SK-N-SH (cell line): ENCODE data around the gene RCE1. TPM values are rescaled to one million over a fixed set of nuclear protein-coding genes. Genes with fewer than 3 reads are reported as not detected.

Experiments
- CTCF ChIA-PET: fragments of 300-600, 350-600 bp; formaldehyde crosslinking; extraction: SDS; loops from one replicate; lab custom pipeline; 2021; lab: Yijun Ruan, JAX
- POLR2A ChIA-PET: fragments of 350-600 bp; sonication (Branson Sonifier 250); formaldehyde crosslinking; extraction: SDS; loops from one replicate; lab custom pipeline; 2020; ENCODE audit warnings: antibody characterized with exemption, inconsistent platforms; lab: Yijun Ruan, JAX
- DNase-seq: peaks from one replicate; pipeline ENCODE4 v3.0.0; 2012
- H2AFZ ChIP-seq: fragments of 200-600 bp; sonication (generic); 2 replicates; pipeline ENCODE4 v1.8.1; 2016; ENCODE audit warnings: antibody characterized with exemption, mild to moderate bottlenecking, low read depth
- H3F3A ChIP-seq: fragments of 200-600 bp; sonication (generic); replicated peaks from 2 replicates; pipeline ENCODE3; 2016; ENCODE audit warnings: antibody characterized with exemption, mild to moderate bottlenecking; ENCODE audit not compliant: insufficient read depth
- H3K27ac ChIP-seq, 2 experiments: fragments of 200-500 bp in 1 of 2; fragments of 200-600 bp in 1 of 2; sonication (Bioruptor generic) in 1 of 2; sonication (generic), shearing (Covaris generic) in 1 of 2; 2 replicates each; pipeline versions ENCODE4 v1.5.1 to v1.6.1; 2014 to 2016; ENCODE audit warnings: low read depth in 2 of 2, inconsistent platforms in 1 of 2, low read length in 1 of 2, mild to moderate bottlenecking in 1 of 2, mixed read lengths in 1 of 2
- H3K27me3 ChIP-seq: fragments of 200-600 bp; sonication (generic), shearing (Covaris generic); 2 replicates; pipeline ENCODE4 v1.6.1; 2016; ENCODE audit warnings: mixed run types; ENCODE audit not compliant: insufficient read depth
- H3K36me3 ChIP-seq, 2 experiments: fragments of 200-500 bp in 1 of 2; fragments of 200-600 bp in 1 of 2; sonication (Bioruptor generic) in 1 of 2; sonication (generic) in 1 of 2; replicated peaks in 1 of 2; 2 replicates each; pipeline versions ENCODE3 to v1.5.1; 2014 to 2016; ENCODE audit warnings: low read length in 1 of 2, mild to moderate bottlenecking in 1 of 2; ENCODE audit not compliant: insufficient read depth in 2 of 2, control insufficient read depth in 1 of 2
- H3K4me1 ChIP-seq, 2 experiments: fragments of 200-500 bp in 1 of 2; fragments of 200-600 bp in 1 of 2; sonication (Bioruptor generic) in 1 of 2; sonication (generic), shearing (Covaris generic) in 1 of 2; 2 replicates each; pipeline versions ENCODE4 v1.5.1 to v1.6.1; 2014 to 2016; ENCODE audit warnings: low read depth in 1 of 2, low read length in 1 of 2, mixed run types in 1 of 2; ENCODE audit not compliant: insufficient read depth in 2 of 2, control insufficient read depth in 1 of 2
- H3K4me2 ChIP-seq: fragments of 200-600 bp; sonication (generic), shearing (Covaris generic); 2 replicates; pipeline ENCODE4 v1.6.1; 2017; ENCODE audit warnings: mixed run types
- H3K4me3 ChIP-seq, 2 experiments: fragments of 200-500 bp in 1 of 2; fragments of 200-600 bp in 1 of 2; sonication (Bioruptor generic) in 1 of 2; sonication (generic), shearing (Covaris generic) in 1 of 2; 2 replicates each; pipeline versions ENCODE4 v1.5.1 to v1.8.1; 2014 to 2016; ENCODE audit warnings: low read depth in 2 of 2, inconsistent platforms in 1 of 2, low read length in 1 of 2, mild to moderate bottlenecking in 1 of 2, mixed read lengths in 1 of 2, moderate library complexity in 1 of 2
- H3K79me2 ChIP-seq: fragments of 200-600 bp; sonication (generic); 2 replicates; pipeline ENCODE4 v1.8.1; 2017; ENCODE audit warnings: mild to moderate bottlenecking; ENCODE audit not compliant: insufficient read depth
- H3K9ac ChIP-seq: fragments of 200-600 bp; sonication (generic); 2 replicates; pipeline ENCODE4 v1.6.1; 2017; ENCODE audit warnings: mixed run types
- H3K9me2 ChIP-seq: fragments of 200-600 bp; sonication (generic); 2 replicates; pipeline ENCODE4 v1.6.1; 2017; ENCODE audit warnings: mixed run types
- H3K9me3 ChIP-seq: fragments of 200-600 bp; sonication (generic); 2 replicates; pipeline ENCODE4 v1.6.1; 2017; ENCODE audit warnings: mixed run types, mild to moderate bottlenecking, moderate library complexity
- H4K20me1 ChIP-seq: fragments of 200-600 bp; sonication (generic); 2 replicates; pipeline ENCODE4 v1.6.1; 2017; ENCODE audit warnings: mild to moderate bottlenecking, mixed run types; ENCODE audit not compliant: insufficient read depth
- CTCF ChIP-seq: fragments of 200-600 bp; sonication (generic); IDR thresholded peaks from 2 replicates; pipeline ENCODE4 v1.6.1; 2017; ENCODE audit warnings: antibody characterized with exemption, mild to moderate bottlenecking, moderate library complexity
- ELF1 ChIP-seq: IDR thresholded peaks from 2 replicates; pipeline ENCODE4 v1.4.0; 2012
- EZH2phosphoT487 ChIP-seq: fragments of 200-600 bp; sonication (generic); IDR thresholded peaks from 2 replicates; pipeline ENCODE4 v1.6.1; 2017; ENCODE audit warnings: low read depth, mixed run types, mild to moderate bottlenecking, antibody characterized with exemption, moderate library complexity, borderline replicate concordance
- FOSL2 ChIP-seq: IDR thresholded peaks from 2 replicates; pipeline ENCODE4 v1.4.0; 2012; ENCODE audit warnings: low read depth, mild to moderate bottlenecking, moderate library complexity, borderline replicate concordance
- FOXJ3 ChIP-seq: sonication (generic); formaldehyde crosslinking; IDR thresholded peaks from 2 replicates; pipeline ENCODE4 v1.5.1; 2020; ENCODE audit warnings: mild to moderate bottlenecking, missing genetic modification reagents
- GATA2 ChIP-seq: sonication (generic); formaldehyde crosslinking; IDR thresholded peaks from 2 replicates; pipeline ENCODE4 v1.5.0; 2020; ENCODE audit warnings: mild to moderate bottlenecking, missing genetic modification reagents
- MXI1 ChIP-seq: IDR thresholded peaks from 2 replicates; pipeline ENCODE4 v1.6.1; 2012; ENCODE audit warnings: mild to moderate bottlenecking, low read depth, low read length, improper control_type of control experiment
- NRF1 ChIP-seq: IDR thresholded peaks from 2 replicates; pipeline ENCODE4 v1.6.1; 2012; ENCODE audit warnings: low read depth, mild to moderate bottlenecking, low read length
- POLR2AphosphoS5 ChIP-seq: IDR thresholded peaks from 2 replicates; pipeline ENCODE4 v1.6.1; 2012; ENCODE audit warnings: low read depth, low read length
- RAD21 ChIP-seq: IDR thresholded peaks from 2 replicates; pipeline ENCODE4 v1.6.1; 2012; ENCODE audit warnings: mild to moderate bottlenecking, low read length
- REST ChIP-seq: IDR thresholded peaks from 2 replicates; pipeline ENCODE4 v1.6.1; 2012; ENCODE audit warnings: mild to moderate bottlenecking, low read depth, low read length, moderate library complexity
- TAF1 ChIP-seq: IDR thresholded peaks from 2 replicates; pipeline ENCODE4 v1.6.1; 2012; ENCODE audit warnings: low read depth, mild to moderate bottlenecking, low read length, moderate library complexity, borderline replicate concordance
- TCF12 ChIP-seq: IDR thresholded peaks from 2 replicates; pipeline ENCODE4 v1.4.0; 2012
- USF2 ChIP-seq: fragments of 150-350 bp; IDR thresholded peaks from 2 replicates; pipeline ENCODE4 v1.6.1; 2017; ENCODE audit warnings: antibody characterized with exemption, low read length, low read depth, borderline replicate concordance
- YY1 ChIP-seq: IDR thresholded peaks from 2 replicates; pipeline ENCODE4 v1.4.0; 2012; ENCODE audit warnings: low read depth, mild to moderate bottlenecking
- WGBS: methylation state at CpG from one replicate; pipeline ENCODE4 v1.1.6; 2017; ENCODE audit warnings: low lambda C conversion rate; 5-methylcytosine and 5-hydroxymethylcytosine counted together
- polyA plus RNA-seq, 3 experiments: library from polyadenylated mRNA; depleted of rRNA; stranded (reverse); fragments of >200 nt; gene quantifications; 2 replicates each; pipeline ENCODE4 v1.2.3, GENCODE V29; 2012
- TF ChIP-seq, protein P1 (sequence below): IDR thresholded peaks from 2 replicates; pipeline ENCODE4 v1.4.0; 2012; ENCODE audit warnings: low read depth, borderline replicate concordance

Gene RCE1
- polyA plus RNA-seq, 1 of the 3 experiments (the other 2 are of a cell fraction): 25.0 TPM

GRCh38 chr11:66859686-66860448 is 16.6 kb downstream of the RCE1 start:
- H3K79me2 ChIP-seq: peaks cover 14% of the 10 kb centered on the region
- H3K36me3 ChIP-seq: peaks cover 0 to 2% of the 10 kb centered on the region in 2 experiments
- H4K20me1 ChIP-seq: no peaks in the 10 kb centered on the region
- H3K4me2 ChIP-seq: no peak overlapping the region
- DNase-seq: no peak
- H3K4me1 ChIP-seq: peaks cover 0 to 10% of the 10 kb centered on the region in 2 experiments; a peak in 2 of 4 replicates
- H3K9ac ChIP-seq: no peak overlapping the region
- no peak overlapping the region for H2AFZ ChIP-seq
- ChIA-PET CTCF (no interaction called here), POLR2A (no interaction called here)
- no peaks in the 10 kb centered on the region for H3F3A ChIP-seq
- 92% methylated on average over 19 of the region's 41 CpGs for WGBS
- H3K27ac ChIP-seq: no peak overlapping the region
- no peaks in the 10 kb centered on the region for H3K9me3 ChIP-seq
- H3K9me2 ChIP-seq: no peaks in the 10 kb centered on the region
- no peak for TF ChIP-seq FOXJ3 (CRISPR knock-in tag)
- TF ChIP-seq USF2: no peak
- no peak for TF ChIP-seq EZH2phosphoT487
- TF ChIP-seq, protein P1, sequence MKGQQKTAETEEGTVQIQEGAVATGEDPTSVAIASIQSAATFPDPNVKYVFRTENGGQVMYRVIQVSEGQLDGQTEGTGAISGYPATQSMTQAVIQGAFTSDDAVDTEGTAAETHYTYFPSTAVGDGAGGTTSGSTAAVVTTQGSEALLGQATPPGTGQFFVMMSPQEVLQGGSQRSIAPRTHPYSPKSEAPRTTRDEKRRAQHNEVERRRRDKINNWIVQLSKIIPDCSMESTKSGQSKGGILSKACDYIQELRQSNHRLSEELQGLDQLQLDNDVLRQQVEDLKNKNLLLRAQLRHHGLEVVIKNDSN: no peak
- TF ChIP-seq MXI1: no peak
- TF ChIP-seq TAF1: no peak
- no peak for TF ChIP-seq FOSL2
- TF ChIP-seq POLR2AphosphoS5: no peak
- no peak for TF ChIP-seq NRF1
- no peak for TF ChIP-seq RAD21
- no peak for TF ChIP-seq YY1
- no peak for TF ChIP-seq TCF12
- TF ChIP-seq CTCF: no peak
- no peak for TF ChIP-seq ELF1
- TF ChIP-seq REST: no peak
- TF ChIP-seq GATA2 (CRISPR knock-in tag): no peak
- H3K4me3 ChIP-seq: no peak overlapping the region
- H3K27me3 ChIP-seq: no peaks in the 10 kb centered on the region
